Thyroid gland (tissue), 4 donors: ENCODE results near the gene HOXC4.

ENCODE experiments used
- CTCF ChIP-seq, 6 experiments: fragments of 200-600 bp in 3 of 6; fragments of 450-650 bp in 3 of 6; sonication (generic) in 3 of 6; IDR thresholded peaks; one replicate each; pipeline ENCODE4 v1.5.1; 2016 to 2019; ENCODE audit warnings: antibody characterized with exemption in 6 of 6, mild to moderate bottlenecking in 2 of 6, inconsistent platforms in 1 of 6, moderate library complexity in 1 of 6
- POLR2A ChIP-seq, 2 donors: fragments of 450-650 bp; IDR thresholded peaks; one replicate each; pipeline ENCODE4 v1.6.1; 2017; ENCODE audit warnings: antibody characterized with exemption in 2 of 2, mild to moderate bottlenecking in 2 of 2, moderate library complexity in 1 of 2

GRCh38 chr12:54051026-54051842 is 2.4 kb upstream of the HOXC4 start:
- TF ChIP-seq CTCF (IDR thresholded peaks at IDR 0.05) (no peak), POLR2A (IDR thresholded peaks at IDR 0.05) (no peak)
